SK-N-SH (cell line): ENCODE measurements around the gene DDX1. TPM values are rescaled to one million over a fixed set of nuclear protein-coding genes. Genes with fewer than 3 reads are reported as not detected.
A peak's percentile ranks its signal among the peaks of the same experiment; 100 is the strongest.
"Not testable (repeated sequence)": the region's sequence is repeated elsewhere in the genome, so short reads cannot be mapped to it uniquely, and the experiment has no call there.

Source experiments
- CTCF ChIA-PET: fragments of 300-600, 350-600 bp; formaldehyde crosslinking; extraction: SDS; loops from one replicate; lab custom pipeline; 2021; lab: Yijun Ruan, JAX
- POLR2A ChIA-PET: fragments of 350-600 bp; sonication (Branson Sonifier 250); formaldehyde crosslinking; extraction: SDS; loops from one replicate; lab custom pipeline; 2020; ENCODE audit warnings: antibody characterized with exemption, inconsistent platforms; lab: Yijun Ruan, JAX
- DNase-seq: peaks from one replicate; pipeline ENCODE4 v3.0.0; 2012
- H2AFZ ChIP-seq: fragments of 200-600 bp; sonication (generic); 2 replicates; pipeline ENCODE4 v1.8.1; 2016; ENCODE audit warnings: antibody characterized with exemption, mild to moderate bottlenecking, low read depth
- H3F3A ChIP-seq: fragments of 200-600 bp; sonication (generic); replicated peaks from 2 replicates; pipeline ENCODE3; 2016; ENCODE audit warnings: antibody characterized with exemption, mild to moderate bottlenecking; ENCODE audit not compliant: insufficient read depth
- H3K27ac ChIP-seq, 2 experiments: fragments of 200-500 bp in 1 of 2; fragments of 200-600 bp in 1 of 2; sonication (Bioruptor generic) in 1 of 2; sonication (generic), shearing (Covaris generic) in 1 of 2; 2 replicates each; pipeline versions ENCODE4 v1.5.1 to v1.6.1; 2014 to 2016; ENCODE audit warnings: low read depth in 2 of 2, inconsistent platforms in 1 of 2, low read length in 1 of 2, mild to moderate bottlenecking in 1 of 2, mixed read lengths in 1 of 2
- H3K27me3 ChIP-seq: fragments of 200-600 bp; sonication (generic), shearing (Covaris generic); 2 replicates; pipeline ENCODE4 v1.6.1; 2016; ENCODE audit warnings: mixed run types; ENCODE audit not compliant: insufficient read depth
- H3K36me3 ChIP-seq, 2 experiments: fragments of 200-500 bp in 1 of 2; fragments of 200-600 bp in 1 of 2; sonication (Bioruptor generic) in 1 of 2; sonication (generic) in 1 of 2; replicated peaks in 1 of 2; 2 replicates each; pipeline versions ENCODE3 to v1.5.1; 2014 to 2016; ENCODE audit warnings: low read length in 1 of 2, mild to moderate bottlenecking in 1 of 2; ENCODE audit not compliant: insufficient read depth in 2 of 2, control insufficient read depth in 1 of 2
- H3K4me1 ChIP-seq, 2 experiments: fragments of 200-500 bp in 1 of 2; fragments of 200-600 bp in 1 of 2; sonication (Bioruptor generic) in 1 of 2; sonication (generic), shearing (Covaris generic) in 1 of 2; 2 replicates each; pipeline versions ENCODE4 v1.5.1 to v1.6.1; 2014 to 2016; ENCODE audit warnings: low read depth in 1 of 2, low read length in 1 of 2, mixed run types in 1 of 2; ENCODE audit not compliant: insufficient read depth in 2 of 2, control insufficient read depth in 1 of 2
- H3K4me2 ChIP-seq: fragments of 200-600 bp; sonication (generic), shearing (Covaris generic); 2 replicates; pipeline ENCODE4 v1.6.1; 2017; ENCODE audit warnings: mixed run types
- H3K4me3 ChIP-seq, 2 experiments: fragments of 200-500 bp in 1 of 2; fragments of 200-600 bp in 1 of 2; sonication (Bioruptor generic) in 1 of 2; sonication (generic), shearing (Covaris generic) in 1 of 2; 2 replicates each; pipeline versions ENCODE4 v1.5.1 to v1.8.1; 2014 to 2016; ENCODE audit warnings: low read depth in 2 of 2, inconsistent platforms in 1 of 2, low read length in 1 of 2, mild to moderate bottlenecking in 1 of 2, mixed read lengths in 1 of 2, moderate library complexity in 1 of 2
- H3K79me2 ChIP-seq: fragments of 200-600 bp; sonication (generic); 2 replicates; pipeline ENCODE4 v1.8.1; 2017; ENCODE audit warnings: mild to moderate bottlenecking; ENCODE audit not compliant: insufficient read depth
- H3K9ac ChIP-seq: fragments of 200-600 bp; sonication (generic); 2 replicates; pipeline ENCODE4 v1.6.1; 2017; ENCODE audit warnings: mixed run types
- H3K9me2 ChIP-seq: fragments of 200-600 bp; sonication (generic); 2 replicates; pipeline ENCODE4 v1.6.1; 2017; ENCODE audit warnings: mixed run types
- H3K9me3 ChIP-seq: fragments of 200-600 bp; sonication (generic); 2 replicates; pipeline ENCODE4 v1.6.1; 2017; ENCODE audit warnings: mixed run types, mild to moderate bottlenecking, moderate library complexity
- H4K20me1 ChIP-seq: fragments of 200-600 bp; sonication (generic); 2 replicates; pipeline ENCODE4 v1.6.1; 2017; ENCODE audit warnings: mild to moderate bottlenecking, mixed run types; ENCODE audit not compliant: insufficient read depth
- ELF1 ChIP-seq: IDR thresholded peaks from 2 replicates; pipeline ENCODE4 v1.4.0; 2012
- EP300 ChIP-seq, 2 experiments: IDR thresholded peaks; 2 replicates each; pipeline versions ENCODE4 v1.4.0 to v1.6.1; 2012; ENCODE audit warnings: borderline replicate concordance in 1 of 2, low read depth in 1 of 2, low read length in 1 of 2
- EZH2phosphoT487 ChIP-seq: fragments of 200-600 bp; sonication (generic); IDR thresholded peaks from 2 replicates; pipeline ENCODE4 v1.6.1; 2017; ENCODE audit warnings: low read depth, mixed run types, mild to moderate bottlenecking, antibody characterized with exemption, moderate library complexity, borderline replicate concordance
- IRF3 ChIP-seq: fragments of 150-350 bp; IDR thresholded peaks from 2 replicates; pipeline ENCODE4 v1.6.1; 2016; ENCODE audit warnings: mild to moderate bottlenecking, low read depth, low read length
- JUND ChIP-seq: IDR thresholded peaks from 2 replicates; pipeline ENCODE4 v1.4.0; 2012
- MEF2A ChIP-seq: IDR thresholded peaks from 2 replicates; pipeline ENCODE4 v1.4.0; 2012; ENCODE audit warnings: low read depth, borderline replicate concordance
- NFIC ChIP-seq: IDR thresholded peaks from 2 replicates; pipeline ENCODE4 v1.4.0; 2012; ENCODE audit warnings: borderline replicate concordance
- PBX3 ChIP-seq: IDR thresholded peaks from 2 replicates; pipeline ENCODE4; 2012
- POLR2AphosphoS5 ChIP-seq: IDR thresholded peaks from 2 replicates; pipeline ENCODE4 v1.6.1; 2012; ENCODE audit warnings: low read depth, low read length
- RAD21 ChIP-seq: IDR thresholded peaks from 2 replicates; pipeline ENCODE4 v1.6.1; 2012; ENCODE audit warnings: mild to moderate bottlenecking, low read length
- RCOR1 ChIP-seq: fragments of 150-350 bp; IDR thresholded peaks from 2 replicates; pipeline ENCODE4 v1.6.1; 2017; ENCODE audit warnings: antibody characterized with exemption, low read length
- REST ChIP-seq: IDR thresholded peaks from 2 replicates; pipeline ENCODE4 v1.6.1; 2012; ENCODE audit warnings: mild to moderate bottlenecking, low read depth, low read length, moderate library complexity
- RFX5 ChIP-seq: IDR thresholded peaks from 2 replicates; pipeline ENCODE4 v1.6.1; 2012; ENCODE audit warnings: mild to moderate bottlenecking, improper control_type of control experiment, low read length
- TAF1 ChIP-seq: IDR thresholded peaks from 2 replicates; pipeline ENCODE4 v1.6.1; 2012; ENCODE audit warnings: low read depth, mild to moderate bottlenecking, low read length, moderate library complexity, borderline replicate concordance
- TEAD4 ChIP-seq: IDR thresholded peaks from 2 replicates; pipeline ENCODE4 v1.4.0; 2012; ENCODE audit warnings: mild to moderate bottlenecking, borderline replicate concordance; ENCODE audit not compliant: insufficient read depth
- USF2 ChIP-seq: fragments of 150-350 bp; IDR thresholded peaks from 2 replicates; pipeline ENCODE4 v1.6.1; 2017; ENCODE audit warnings: antibody characterized with exemption, low read length, low read depth, borderline replicate concordance
- YY1 ChIP-seq: IDR thresholded peaks from 2 replicates; pipeline ENCODE4 v1.4.0; 2012; ENCODE audit warnings: low read depth, mild to moderate bottlenecking
- ZBTB33 ChIP-seq: IDR thresholded peaks from 2 replicates; pipeline ENCODE4 v1.4.0; 2012; ENCODE audit warnings: low read depth, borderline replicate concordance
- WGBS: methylation state at CpG from one replicate; pipeline ENCODE4 v1.1.6; 2017; ENCODE audit warnings: low lambda C conversion rate; 5-methylcytosine and 5-hydroxymethylcytosine counted together
- polyA plus RNA-seq, 3 experiments: library from polyadenylated mRNA; depleted of rRNA; stranded (reverse); fragments of >200 nt; gene quantifications; 2 replicates each; pipeline ENCODE4 v1.2.3, GENCODE V29; 2012

The DDX1 gene
- polyA plus RNA-seq, 1 of the 3 experiments (the other 2 are of a cell fraction), result 54.5 TPM

GRCh38 chr2:15542269-15542668 lies 49.4 kb upstream of the DDX1 start:
- H3K27ac ChIP-seq, POLR2A ChIA-PET, H3K27me3 ChIP-seq, H3F3A ChIP-seq, H4K20me1 ChIP-seq, CTCF ChIA-PET, H3K79me2 ChIP-seq, H2AFZ ChIP-seq, H3K9me2 ChIP-seq, H3K4me3 ChIP-seq, H3K9ac ChIP-seq, H3K9me3 ChIP-seq, DNase-seq, H3K4me2 ChIP-seq: not testable (repeated sequence)
- 92% methylated on average over 3 of the region's 6 CpGs for WGBS
- H3K36me3 ChIP-seq, result peaks cover 11 to 12% of the 10 kb centered on the region in 2 experiments
- H3K4me1 ChIP-seq, result peaks cover 0 to 11% of the 10 kb centered on the region in 2 experiments; a peak in 2 of 4 replicates

- ChIA-PET CTCF (interaction anchor here (1.2 kb wide), 1 partner anchor 46 kb away, joined by 3 read pairs; no protein-coding TSS in a partner anchor), POLR2A (no interaction called here)
- 95% methylated on average over 3 of the region's 3 CpGs for WGBS
- Histone ChIP-seq H3K9ac (no peak overlapping the region), H3K4me3 (no peak overlapping the region), H3K27ac (peak overlapping the region in 1 of 2 experiments; percentile 20; a peak in 1 of 4 replicates), H3K79me2 (no peaks in the 10 kb centered on the region), H3K9me3 (no peaks in the 10 kb centered on the region), H3K36me3 (peaks cover 11 to 12% of the 10 kb centered on the region in 2 experiments), H3K4me1 (peaks cover 0 to 14% of the 10 kb centered on the region in 2 experiments; a peak in 2 of 4 replicates), H3K27me3 (no peaks in the 10 kb centered on the region), H3K4me2 (no peak overlapping the region), H4K20me1 (no peaks in the 10 kb centered on the region), H3F3A (no peaks in the 10 kb centered on the region), H2AFZ (no peak overlapping the region), H3K9me2 (no peaks in the 10 kb centered on the region)
- TF ChIP-seq USF2 (no peak), POLR2AphosphoS5 (no peak), REST (no peak), NFIC (no peak), YY1 (no peak), TAF1 (no peak), EP300 (IDR thresholded peaks at IDR 0.05; ENCODE audit: borderline replicate concordance in 1 of 2, low read depth in 1 of 2, low read length in 1 of 2) (no peak), RFX5 (no peak), PBX3 (no peak), EZH2phosphoT487 (no peak), JUND (no peak), TEAD4 (no peak), MEF2A (no peak), IRF3 (no peak), ZBTB33 (no peak), RCOR1 (no peak), RAD21 (no peak), ELF1 (no peak)
- DNase-seq, result no peak
Observed at GRCh38 chr2:15543053-15543452, 48.6 kb upstream of the DDX1 start.
